Ovary (tissue), 9 donors: ENCODE measurements around the gene AFF3. TPM values are rescaled to one million over a fixed set of nuclear protein-coding genes. Genes with fewer than 3 reads are reported as not detected.

Experiments
- DNase-seq, 5 donors: peaks; one replicate each; pipeline ENCODE4 v3.0.0-alpha.2; 2019 to 2020
- H3K27ac ChIP-seq, 2 donors: fragments of 200-600 bp; one replicate each; pipeline versions ENCODE4 v1.5.1 to v1.8.0; 2019 to 2022
- H3K27me3 ChIP-seq: fragments of 200-600 bp; one replicate; pipeline ENCODE4 v1.8.0; 2022
- H3K36me3 ChIP-seq: fragments of 200-600 bp; sonication (generic); one replicate; pipeline ENCODE4 v1.5.1; 2019
- H3K4me1 ChIP-seq: one replicate; pipeline ENCODE4 v1.8.1; 2013; ENCODE audit warnings: mild to moderate bottlenecking, moderate library complexity; ENCODE audit not compliant: insufficient read depth
- H3K4me3 ChIP-seq: fragments of 200-600 bp; sonication (generic); one replicate; pipeline ENCODE4 v1.5.1; 2017
- H3K9me3 ChIP-seq, 2 donors: fragments of 200-600 bp in 1 of 2; sonication (generic) in 1 of 2; one replicate each; pipeline versions ENCODE4 v1.5.1 to v1.8.1; 2013 to 2019; ENCODE audit warnings: mild to moderate bottlenecking in 1 of 2, moderate library complexity in 1 of 2
- EP300 ChIP-seq: sonication (generic); formaldehyde crosslinking; IDR thresholded peaks from one replicate; pipeline ENCODE4 v1.6.1; 2017; ENCODE audit warnings: antibody characterized with exemption
- POLR2A ChIP-seq: fragments of 450-650 bp; IDR thresholded peaks from one replicate; pipeline ENCODE4 v1.6.1; 2017; ENCODE audit warnings: antibody characterized with exemption, mild to moderate bottlenecking, moderate library complexity
- WGBS, 3 donors: extraction: QIAGEN DNeasy Blood & Tissue Kit in 1 of 3; methylation state at CpG; one replicate each; pipeline versions ENCODE4 v1.1.5 to v1.1.7; 2013 to 2017; 5-methylcytosine and 5-hydroxymethylcytosine counted together
- intact Hi-C, 4 donors: fragments of 100-400 bp; cut with DNase I; formaldehyde crosslinking; loops; one replicate each; pipeline versions ENCODE4 v1.11.0 to v1.15.1; 2022 to 2023
- polyA plus RNA-seq, 2 donors: library from polyadenylated mRNA; stranded (reverse); fragments of 200-250 nt in 1 of 2; fragments of 350-450 nt in 1 of 2; fragmentation: Illumina TruSeq in 1 of 2; extraction: RNeasy Lipid Tissue Mini Kit (QIAGEN cat#74804) in 1 of 2; gene quantifications; one replicate each; pipeline ENCODE4 v1.2.3, GENCODE V29; 2013 to 2014
- total RNA-seq, 7 donors: library from RNA; depleted of rRNA in 2 of 7; stranded (reverse); fragments of >200 nt in 2 of 7; fragmentation: NEBNext Ultra II Directional in 3 of 7; extraction: Animal tissue kit (Norgen Biotek cat#: 25700) in 3 of 7; gene quantifications; one replicate each; pipeline versions ENCODE4 v1.1.0 to v1.2.4, GENCODE V29; 2016 to 2023
- TF ChIP-seq, protein P1 (sequence below), 3 donors: fragments of 450-650 bp in 2 of 3; fragments of 200-600 bp in 1 of 3; IDR thresholded peaks; one replicate each; pipeline versions ENCODE4 v1.5.1 to v1.8.0; 2016 to 2022; ENCODE audit warnings: antibody characterized with exemption in 3 of 3, mild to moderate bottlenecking in 1 of 3
- donor health status: DM: no; HTN: no; CAD: no; lungs with moderate emphysema.
- donor health status: DM: no; HTN: no; CAD: no.
- donor health status: Bipolar disorder and iron deficiency.
- donor health status: DM: yes; HTN: yes; CAD: no.
- donor health status: DM: no; HTN: no; CAD: no.
- donor health status: DM: yes; HTN: yes; CAD: no.

The AFF3 gene
- total and polyA plus RNA-seq, 9 donors, result 5.9 to 40.8 (median 25.7) TPM

DNA sequence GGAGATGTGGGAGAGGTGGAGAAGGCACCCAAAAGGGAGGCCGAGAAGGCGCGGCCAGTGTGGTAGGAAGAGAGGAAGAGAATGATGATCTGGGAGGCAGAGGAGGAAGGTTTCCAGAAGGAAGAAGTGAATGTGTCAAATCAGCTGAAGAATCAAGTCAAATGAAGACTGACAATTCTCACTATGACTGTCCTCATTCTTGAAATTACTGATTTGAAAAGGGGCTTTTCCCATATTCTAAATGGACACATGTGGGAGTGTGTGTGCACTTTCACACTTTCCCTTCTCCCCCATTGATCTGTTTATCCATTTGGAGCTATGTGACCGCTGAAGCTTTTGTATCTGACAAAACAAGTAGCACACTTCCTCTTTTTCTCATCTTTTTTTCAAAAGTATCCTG lies 6.1 kb downstream of the AFF3 start:
- no peak for TF ChIP-seq POLR2A
- no peak for TF ChIP-seq EP300
- TF ChIP-seq, protein P1, sequence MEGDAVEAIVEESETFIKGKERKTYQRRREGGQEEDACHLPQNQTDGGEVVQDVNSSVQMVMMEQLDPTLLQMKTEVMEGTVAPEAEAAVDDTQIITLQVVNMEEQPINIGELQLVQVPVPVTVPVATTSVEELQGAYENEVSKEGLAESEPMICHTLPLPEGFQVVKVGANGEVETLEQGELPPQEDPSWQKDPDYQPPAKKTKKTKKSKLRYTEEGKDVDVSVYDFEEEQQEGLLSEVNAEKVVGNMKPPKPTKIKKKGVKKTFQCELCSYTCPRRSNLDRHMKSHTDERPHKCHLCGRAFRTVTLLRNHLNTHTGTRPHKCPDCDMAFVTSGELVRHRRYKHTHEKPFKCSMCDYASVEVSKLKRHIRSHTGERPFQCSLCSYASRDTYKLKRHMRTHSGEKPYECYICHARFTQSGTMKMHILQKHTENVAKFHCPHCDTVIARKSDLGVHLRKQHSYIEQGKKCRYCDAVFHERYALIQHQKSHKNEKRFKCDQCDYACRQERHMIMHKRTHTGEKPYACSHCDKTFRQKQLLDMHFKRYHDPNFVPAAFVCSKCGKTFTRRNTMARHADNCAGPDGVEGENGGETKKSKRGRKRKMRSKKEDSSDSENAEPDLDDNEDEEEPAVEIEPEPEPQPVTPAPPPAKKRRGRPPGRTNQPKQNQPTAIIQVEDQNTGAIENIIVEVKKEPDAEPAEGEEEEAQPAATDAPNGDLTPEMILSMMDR (IDR thresholded peaks at IDR 0.05), result no peak
- no peaks in the 10 kb centered on the region for H3K9me3 ChIP-seq
- intact Hi-C loops, result no loop called here
- H3K4me3 ChIP-seq, result no peak overlapping the region
- WGBS, 3 donors, result 90 to 93% (median 90%) methylated on average over 4 of the region's 4 CpGs
- no peaks in the 10 kb centered on the region for H3K4me1 ChIP-seq
- no peaks in the 10 kb centered on the region for H3K36me3 ChIP-seq
- DNase-seq, result no peak
- no peaks in the 10 kb centered on the region for H3K27me3 ChIP-seq
- H3K27ac ChIP-seq, result no peak overlapping the region

DNA sequence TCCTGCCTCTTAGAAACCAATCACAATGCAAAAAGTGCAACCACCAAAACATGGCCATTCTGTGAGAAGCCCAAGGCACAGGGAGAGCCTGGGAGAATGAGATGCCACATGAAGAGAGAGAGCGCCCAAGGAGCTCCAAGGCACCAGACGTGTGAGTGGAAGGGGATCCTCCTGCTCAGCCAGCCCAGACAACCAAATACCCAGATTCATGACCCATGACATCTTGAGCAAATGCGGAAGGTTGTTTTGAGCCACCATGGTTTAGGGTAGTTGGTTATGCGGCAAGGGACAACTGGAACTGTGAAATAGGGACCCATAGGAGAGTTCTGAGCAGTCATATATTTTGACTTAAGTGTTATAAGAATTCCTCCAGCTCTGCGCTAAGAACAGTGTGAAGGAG lies 7.0 kb downstream of the AFF3 start:
- H3K4me1 ChIP-seq, result no peaks in the 10 kb centered on the region
- intact Hi-C loops, result no loop called here
- no peak overlapping the region for H3K4me3 ChIP-seq
- whole genome bisulfite sequencing, 3 donors, result 95 to 100% (median 98%) methylated on average over 5 of the region's 5 CpGs
- no peak overlapping the region for H3K27ac ChIP-seq
- DNase-seq, result no peak
- no peak for TF ChIP-seq EP300
- no peaks in the 10 kb centered on the region for H3K36me3 ChIP-seq
- H3K9me3 ChIP-seq, result no peaks in the 10 kb centered on the region
- no peaks in the 10 kb centered on the region for H3K27me3 ChIP-seq

DNA sequence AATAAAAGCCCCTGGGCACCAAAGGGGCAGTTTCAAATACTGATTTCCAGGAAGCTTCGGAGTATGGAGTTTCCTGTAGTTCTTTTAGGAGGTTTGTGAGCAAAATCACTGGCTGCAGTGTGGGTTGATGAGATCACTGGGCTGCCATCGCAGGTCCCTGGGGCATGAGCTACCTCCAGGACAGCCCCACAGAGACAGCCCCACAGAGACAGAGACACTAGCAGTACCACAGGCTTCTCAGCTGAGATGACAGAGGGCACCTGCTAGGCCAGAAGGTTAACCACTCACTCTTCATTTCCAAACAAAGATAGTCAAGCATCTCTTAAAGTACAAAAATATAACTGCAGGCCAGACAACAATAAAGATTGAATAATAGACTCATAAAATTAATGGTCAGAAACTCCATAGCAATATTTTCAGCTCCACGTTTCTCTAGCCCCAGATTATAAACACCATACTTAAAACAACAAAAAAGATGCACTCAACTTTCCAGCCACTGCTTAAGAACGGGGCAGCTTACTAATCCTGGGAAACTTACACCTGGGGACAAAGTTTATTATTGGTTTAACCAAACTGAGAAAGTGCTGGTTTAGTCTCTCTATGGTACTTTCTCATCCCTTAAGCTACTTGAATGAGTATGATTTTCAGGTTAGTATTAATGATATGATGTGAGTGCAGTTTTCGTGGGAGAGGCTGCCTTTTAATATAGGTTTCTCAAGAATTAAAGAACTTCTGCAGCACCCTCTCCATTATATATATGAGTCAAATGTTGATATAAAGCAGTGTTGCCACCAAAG lies 11.6 kb downstream of the AFF3 start:
- Histone ChIP-seq H3K9me3 (no peaks in the 10 kb centered on the region), H3K4me1 (peaks cover 2% of the 10 kb centered on the region), H3K4me3 (no peak overlapping the region), H3K36me3 (no peaks in the 10 kb centered on the region), H3K27me3 (no peaks in the 10 kb centered on the region), H3K27ac (no peak overlapping the region)
- DNase-seq, result no peak
- 76 to 81% (median 81%) methylated on average over 5 of the region's 5 CpGs for WGBS, 3 donors
- intact Hi-C loops, result no loop called here
- TF ChIP-seq, protein P1 (IDR thresholded peaks at IDR 0.05), result no peak
- no peak for TF ChIP-seq POLR2A
- no peak for TF ChIP-seq EP300

DNA sequence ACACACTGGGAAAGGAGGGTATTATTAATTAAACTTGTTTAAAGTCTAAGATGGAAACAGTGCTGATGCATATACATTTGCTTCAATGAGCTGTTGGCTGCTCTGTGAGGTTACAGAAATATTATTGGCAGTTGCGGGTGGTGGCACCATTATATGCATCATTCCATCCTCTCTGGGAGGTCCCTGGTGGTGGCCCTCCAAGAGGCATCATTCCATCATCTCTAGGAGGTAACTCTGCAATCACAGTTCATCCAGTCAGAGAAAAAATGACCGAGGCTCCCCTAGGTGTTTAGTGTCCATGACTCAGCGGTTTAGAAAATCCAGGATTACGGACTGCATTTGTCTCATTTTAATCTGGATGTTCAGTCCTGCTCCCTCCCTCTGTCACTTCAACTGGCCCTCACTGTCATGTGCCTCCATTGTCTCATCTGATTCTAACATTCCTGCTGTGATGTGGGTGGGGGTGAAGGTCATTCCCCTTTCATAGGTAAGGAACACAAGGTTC lies 15.4 kb downstream of the AFF3 start:
- intact Hi-C loops, result no loop called here
- no peak for DNase-seq
- H3K4me1 ChIP-seq, result peaks cover 2% of the 10 kb centered on the region
- H3K4me3 ChIP-seq, result no peak overlapping the region
- TF ChIP-seq POLR2A, result no peak
- TF ChIP-seq, protein P1 (IDR thresholded peaks at IDR 0.05), result no peak
- no peak for TF ChIP-seq EP300
- no peaks in the 10 kb centered on the region for H3K9me3 ChIP-seq
- H3K27ac ChIP-seq, result no peak overlapping the region
- no peaks in the 10 kb centered on the region for H3K36me3 ChIP-seq
- WGBS, 3 donors, result 94 to 97% (median 97%) methylated on average over 4 of the region's 4 CpGs
- no peaks in the 10 kb centered on the region for H3K27me3 ChIP-seq

DNA sequence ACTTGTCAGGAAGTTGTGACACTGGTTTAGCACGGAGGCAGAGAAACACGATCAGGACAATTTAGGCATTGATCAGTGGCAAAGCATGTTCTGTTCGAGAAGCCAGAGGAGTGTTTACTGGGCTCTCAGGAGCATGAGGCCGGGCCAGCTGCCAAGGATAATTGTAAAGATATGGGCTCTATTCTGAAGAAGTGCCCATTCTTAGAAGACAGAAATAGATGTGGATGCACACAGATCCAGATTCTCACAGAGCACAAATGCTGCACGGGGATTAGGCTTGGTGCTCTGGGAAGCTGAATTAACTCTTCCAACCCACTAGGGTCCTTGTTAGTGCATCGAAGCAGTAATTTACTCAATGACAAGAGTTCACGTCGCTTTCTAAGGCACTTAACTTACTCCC lies 16.2 kb downstream of the AFF3 start:
- intact Hi-C loops, result no loop called here
- Histone ChIP-seq H3K9me3 (no peaks in the 10 kb centered on the region), H3K27me3 (no peaks in the 10 kb centered on the region), H3K4me3 (no peak overlapping the region), H3K27ac (no peak overlapping the region), H3K4me1 (peaks cover 2% of the 10 kb centered on the region), H3K36me3 (no peaks in the 10 kb centered on the region)
- no peak for DNase-seq
- TF ChIP-seq, protein P1 (IDR thresholded peaks at IDR 0.05), result no peak
- no peak for TF ChIP-seq POLR2A
- TF ChIP-seq EP300, result no peak
- WGBS, 3 donors, result 45 to 47% (median 45%) methylated on average over 8 of the region's 8 CpGs
